ENCODE data around the gene IGF2BP1. TPM values are rescaled to one million over a fixed set of nuclear protein-coding genes. Genes with fewer than 3 reads are reported as not detected.

Gene IGF2BP1
- total RNA-seq, 2 donors from 2014 or later: not detected

DNA sequence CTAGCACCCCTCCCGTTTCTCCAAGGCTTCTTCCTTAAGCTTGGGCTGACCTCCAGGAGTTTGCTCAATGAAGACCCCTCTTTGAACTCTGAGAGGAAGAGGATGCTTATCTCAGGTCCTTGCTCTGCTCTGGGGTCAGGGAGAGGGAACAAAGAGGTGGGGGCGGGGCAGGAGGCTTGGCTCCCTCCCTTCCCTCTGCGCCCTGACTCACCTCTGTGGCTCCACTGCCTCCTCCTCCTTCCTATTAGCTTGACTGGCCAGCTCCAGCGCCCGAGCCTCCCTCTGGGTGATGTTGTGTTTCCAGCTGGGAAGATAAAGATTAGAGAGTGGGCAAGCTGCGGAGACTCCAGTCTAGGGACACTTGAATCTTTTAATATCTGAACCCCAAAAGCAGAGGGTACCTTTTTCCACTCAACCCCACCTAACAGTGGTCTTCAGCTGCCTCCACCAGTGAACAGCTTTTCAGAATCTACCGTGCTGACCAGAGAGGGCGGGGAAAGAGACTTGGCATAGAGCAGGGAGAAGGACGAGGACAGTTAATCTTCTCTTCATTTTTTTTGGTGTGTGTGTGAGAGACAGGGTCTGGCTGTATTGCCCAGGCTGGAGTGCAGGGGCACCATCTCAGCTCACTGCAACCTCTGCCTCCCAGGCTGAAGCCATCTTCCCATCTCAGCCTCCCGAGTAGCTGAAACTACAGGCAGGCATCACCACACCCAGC, 35.5 kb upstream of the IGF2BP1 start:
- Histone ChIP-seq H3K4me3 (no peak overlapping the region), H3K4me1 (no peaks in the 10 kb centered on the region), H3K36me3 (no peaks in the 10 kb centered on the region), H3K9me3 (no peaks in the 10 kb centered on the region), H3K27ac (no peak overlapping the region), H3K27me3 (no peaks in the 10 kb centered on the region)
- TF ChIP-seq CTCF (IDR thresholded peaks at IDR 0.05): no peak
- DNase-seq (ENCODE audit: low spot score): no peak

DNA sequence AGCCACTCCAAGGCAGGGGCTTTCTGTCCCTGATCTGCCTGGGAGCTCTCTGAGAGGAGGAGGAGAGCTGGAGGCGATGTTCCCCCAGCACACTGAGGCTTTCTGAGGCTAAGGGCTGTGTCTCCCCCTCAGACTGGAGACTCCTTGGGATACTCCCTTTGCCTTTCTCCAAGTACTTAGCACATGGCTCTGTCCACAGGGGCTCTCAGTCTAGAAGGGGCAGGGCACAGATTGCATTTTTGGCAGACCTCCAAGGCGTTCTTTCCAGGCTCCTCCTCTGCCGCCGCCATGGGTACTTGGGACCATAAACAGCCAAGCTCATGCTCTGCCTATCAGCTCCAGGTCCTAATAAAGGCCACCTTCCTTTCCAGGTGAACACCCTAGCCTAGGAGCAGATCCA, 27.0 kb upstream of the IGF2BP1 start:
- no peak for DNase-seq (ENCODE audit: low spot score)
- Histone ChIP-seq H3K27ac (no peak overlapping the region), H3K9me3 (no peaks in the 10 kb centered on the region), H3K27me3 (peaks cover 0 to 5% of the 10 kb centered on the region in 2 donors), H3K36me3 (no peaks in the 10 kb centered on the region), H3K4me1 (no peaks in the 10 kb centered on the region), H3K4me3 (no peak overlapping the region)
- no peak for TF ChIP-seq CTCF (IDR thresholded peaks at IDR 0.05)

GRCh38 chr17:48970865-48971687, 26.1 kb upstream of the IGF2BP1 start:
- Histone ChIP-seq H3K27ac (no peak overlapping the region), H3K4me3 (no peak overlapping the region), H3K27me3 (peaks cover 0 to 5% of the 10 kb centered on the region in 2 donors), H3K4me1 (no peaks in the 10 kb centered on the region), H3K36me3 (no peaks in the 10 kb centered on the region), H3K9me3 (no peaks in the 10 kb centered on the region)
- TF ChIP-seq CTCF (IDR thresholded peaks at IDR 0.05): no peak
- no peak for DNase-seq (ENCODE audit: low spot score)

- Histone ChIP-seq H3K27me3 (peaks cover 0 to 5% of the 10 kb centered on the region in 2 donors), H3K4me1 (no peaks in the 10 kb centered on the region), H3K27ac (no peak overlapping the region), H3K36me3 (no peaks in the 10 kb centered on the region), H3K9me3 (no peaks in the 10 kb centered on the region), H3K4me3 (no peak overlapping the region)
- no peak for TF ChIP-seq CTCF (IDR thresholded peaks at IDR 0.05)
- no peak for DNase-seq (ENCODE audit: low spot score)
Measured at GRCh38 chr17:48972749-48973097, 24.5 kb upstream of the IGF2BP1 start.

GRCh38 chr17:48973806-48974205, 23.4 kb upstream of the IGF2BP1 start:
- no peak for DNase-seq (ENCODE audit: low spot score)
- no peaks in the 10 kb centered on the region for H3K36me3 ChIP-seq
- no peak for TF ChIP-seq CTCF (IDR thresholded peaks at IDR 0.05)
- H3K27ac ChIP-seq: no peak overlapping the region
- H3K27me3 ChIP-seq: peaks cover 0 to 5% of the 10 kb centered on the region in 2 donors
- no peak overlapping the region for H3K4me3 ChIP-seq
- no peaks in the 10 kb centered on the region for H3K4me1 ChIP-seq
- no peaks in the 10 kb centered on the region for H3K9me3 ChIP-seq
